WI38 (cell line): ENCODE results near the gene CABP4.
"Not testable (repeated sequence)": the region's sequence is repeated elsewhere in the genome, so short reads cannot be mapped to it uniquely, and the experiment has no call there.

Source experiments
- H3K4me3 ChIP-seq: 2 replicates; pipeline ENCODE4 v1.5.1; 2011; ENCODE audit warnings: low read depth, mild to moderate bottlenecking, control low read depth, low read length
- TF ChIP-seq, protein P1 (sequence below): IDR thresholded peaks from 2 replicates; pipeline ENCODE4 v1.5.1; 2012; ENCODE audit warnings: low read depth, mild to moderate bottlenecking, control low read depth, low read length

The CABP4 gene

DNA sequence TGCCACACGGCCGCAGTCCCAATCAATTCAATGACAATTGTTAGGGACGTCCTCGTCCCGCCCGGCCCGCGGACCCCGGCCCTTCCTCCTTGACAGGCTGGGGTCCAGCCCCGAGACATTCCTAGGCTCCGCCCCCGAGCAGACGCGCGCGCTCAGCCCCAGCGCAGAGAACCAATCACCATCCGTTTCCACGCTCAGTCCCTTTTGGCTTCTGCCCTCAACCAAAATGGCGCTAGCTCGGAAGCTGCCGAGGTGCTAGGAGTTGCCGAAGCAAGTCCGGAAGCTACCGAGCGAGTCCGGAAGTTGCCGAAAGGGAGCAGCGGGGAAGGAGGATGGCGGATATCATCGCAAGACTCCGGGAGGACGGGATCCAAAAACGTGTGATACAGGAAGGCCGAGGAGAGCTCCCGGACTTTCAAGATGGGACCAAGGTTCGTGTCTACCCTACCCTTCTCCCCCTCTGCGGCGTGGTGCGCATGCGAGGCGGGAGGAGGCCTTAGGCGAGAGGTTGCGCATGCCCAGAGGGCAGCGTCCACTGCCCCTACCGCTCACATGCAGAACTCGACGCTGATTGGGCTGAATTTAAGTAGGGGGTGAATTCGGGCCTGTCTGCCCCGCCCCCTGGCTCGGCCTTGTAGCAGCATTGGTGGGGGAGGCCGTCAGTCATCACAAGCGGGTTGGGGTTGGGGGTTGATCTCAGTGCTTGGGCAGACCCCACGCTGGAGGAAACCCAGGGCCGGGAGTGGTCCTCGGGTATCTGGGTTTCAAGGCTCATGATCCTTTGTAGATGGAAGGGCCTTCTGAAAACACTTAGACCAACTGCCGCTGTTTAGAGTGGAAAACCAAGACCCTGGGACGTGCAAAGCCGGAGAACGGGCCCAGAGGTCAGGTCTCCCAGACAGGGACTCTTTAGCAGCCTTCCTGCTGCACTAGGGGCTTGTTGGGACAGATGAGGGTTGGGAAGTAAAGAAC, 28.0 kb downstream of the CABP4 start, which contains the start of gene AIP:
Gene AIP, plus strand, starts transcription at position 200 of the 972 bp plus-strand sequence. Its CDS starts 133 bp downstream, at position 333.
- TF ChIP-seq, protein P1, sequence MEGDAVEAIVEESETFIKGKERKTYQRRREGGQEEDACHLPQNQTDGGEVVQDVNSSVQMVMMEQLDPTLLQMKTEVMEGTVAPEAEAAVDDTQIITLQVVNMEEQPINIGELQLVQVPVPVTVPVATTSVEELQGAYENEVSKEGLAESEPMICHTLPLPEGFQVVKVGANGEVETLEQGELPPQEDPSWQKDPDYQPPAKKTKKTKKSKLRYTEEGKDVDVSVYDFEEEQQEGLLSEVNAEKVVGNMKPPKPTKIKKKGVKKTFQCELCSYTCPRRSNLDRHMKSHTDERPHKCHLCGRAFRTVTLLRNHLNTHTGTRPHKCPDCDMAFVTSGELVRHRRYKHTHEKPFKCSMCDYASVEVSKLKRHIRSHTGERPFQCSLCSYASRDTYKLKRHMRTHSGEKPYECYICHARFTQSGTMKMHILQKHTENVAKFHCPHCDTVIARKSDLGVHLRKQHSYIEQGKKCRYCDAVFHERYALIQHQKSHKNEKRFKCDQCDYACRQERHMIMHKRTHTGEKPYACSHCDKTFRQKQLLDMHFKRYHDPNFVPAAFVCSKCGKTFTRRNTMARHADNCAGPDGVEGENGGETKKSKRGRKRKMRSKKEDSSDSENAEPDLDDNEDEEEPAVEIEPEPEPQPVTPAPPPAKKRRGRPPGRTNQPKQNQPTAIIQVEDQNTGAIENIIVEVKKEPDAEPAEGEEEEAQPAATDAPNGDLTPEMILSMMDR, result no peak
- H3K4me3 ChIP-seq, result peak within 1 kb of the TSS; percentile 69

- peak overlapping the region; percentile 69; the same call in 1 of the 2 replicates for H3K4me3 ChIP-seq
- TF ChIP-seq, protein P1, result no peak
Observed at GRCh38 chr11:67483831-67484665, 28.9 kb downstream of the CABP4 start.

- TF ChIP-seq, protein P1, result no peak
- H3K4me3 ChIP-seq, result no peak overlapping the region
Observed at GRCh38 chr11:67484847-67485311, 29.7 kb downstream of the CABP4 start.

- H3K4me3 ChIP-seq, result not testable (repeated sequence)
Observed at GRCh38 chr11:67485873-67486361, 30.8 kb downstream of the CABP4 start.

GRCh38 chr11:67486481-67487195, 31.5 kb downstream of the CABP4 start:
- TF ChIP-seq, protein P1, result no peak
- H3K4me3 ChIP-seq, result no peak overlapping the region

GRCh38 chr11:67489203-67489884, 34.2 kb downstream of the CABP4 start:
- TF ChIP-seq, protein P1, result no peak
- no peak overlapping the region for H3K4me3 ChIP-seq
